Loucy (cell line): ENCODE data around the gene PSMD11.

Experiments used
- H2AFZ ChIP-seq: fragments of 200-600 bp; sonication (generic); 2 replicates; pipeline ENCODE4 v1.6.0; 2016; ENCODE audit warnings: antibody characterized with exemption, mild to moderate bottlenecking, low read length, moderate library complexity
- H3F3A ChIP-seq: fragments of 200-600 bp; 2 replicates; pipeline ENCODE4 v1.6.0; 2016; ENCODE audit warnings: antibody characterized with exemption, low read depth, mild to moderate bottlenecking
- H3K27me3 ChIP-seq: fragments of 200-600 bp; sonication (generic); 2 replicates; pipeline ENCODE4 v1.6.1; 2014; ENCODE audit warnings: low read length, mild to moderate bottlenecking; ENCODE audit not compliant: insufficient read depth, poor library complexity, severe bottlenecking
- H3K36me3 ChIP-seq: fragments of 200-600 bp; sonication (generic); 2 replicates; pipeline ENCODE4 v1.6.1; 2016; ENCODE audit warnings: low read length; ENCODE audit not compliant: insufficient read depth
- H3K4me1 ChIP-seq: fragments of 200-600 bp; sonication (generic); 2 replicates; pipeline ENCODE4 v1.5.1; 2014; ENCODE audit warnings: low read length, mild to moderate bottlenecking; ENCODE audit not compliant: insufficient read depth, poor library complexity, severe bottlenecking
- H3K4me2 ChIP-seq: fragments of 200-600 bp; sonication (generic); 2 replicates; pipeline ENCODE4 v1.6.0; 2014; ENCODE audit warnings: antibody characterized with exemption, low read length, low read depth, mild to moderate bottlenecking; ENCODE audit not compliant: poor library complexity, severe bottlenecking
- H3K4me3 ChIP-seq: fragments of 200-600 bp; sonication (generic); 2 replicates; pipeline ENCODE4 v1.5.1; 2014; ENCODE audit warnings: low read length, mild to moderate bottlenecking, mixed read lengths; ENCODE audit not compliant: poor library complexity, severe bottlenecking
- H3K79me2 ChIP-seq: fragments of 200-600 bp; sonication (generic); 2 replicates; pipeline ENCODE4 v1.6.1; 2014; ENCODE audit warnings: low read length; ENCODE audit not compliant: insufficient read depth
- H3K9ac ChIP-seq: fragments of 200-600 bp; sonication (generic); 2 replicates; pipeline ENCODE4 v1.6.0; 2014; ENCODE audit warnings: mild to moderate bottlenecking, low read depth, low read length, moderate library complexity; ENCODE audit not compliant: poor library complexity, severe bottlenecking
- H3K9me2 ChIP-seq: fragments of 200-600 bp; sonication (generic); replicated peaks from 2 replicates; pipeline ENCODE4 v1.6.1; 2016; ENCODE audit warnings: low read depth, low read length, mixed read lengths
- H3K9me3 ChIP-seq: fragments of 200-600 bp; sonication (generic); 2 replicates; pipeline ENCODE4 v1.6.1; 2014; ENCODE audit warnings: mild to moderate bottlenecking, antibody characterized with exemption, low read length, low read depth; ENCODE audit not compliant: insufficient read depth
- H4K20me1 ChIP-seq: fragments of 200-600 bp; sonication (generic); 2 replicates; pipeline ENCODE4 v1.6.0; 2014; ENCODE audit warnings: antibody characterized with exemption, low read length, mild to moderate bottlenecking; ENCODE audit not compliant: insufficient read depth, poor library complexity, severe bottlenecking
- CTCF ChIP-seq: fragments of 200-600 bp; sonication (generic); conservative IDR thresholded peaks from 2 replicates; pipeline ENCODE4 v1.5.1; 2014; ENCODE audit warnings: mild to moderate bottlenecking, antibody characterized with exemption, low read length
- EZH2phosphoT487 ChIP-seq: fragments of 200-600 bp; IDR thresholded peaks from 2 replicates; pipeline ENCODE4 v1.6.1; 2018; ENCODE audit warnings: antibody characterized with exemption, mild to moderate bottlenecking, moderate library complexity, borderline replicate concordance

The PSMD11 gene

GRCh38 chr17:32503251-32504165 is 59.2 kb downstream of the PSMD11 start:
- no peaks in the 10 kb centered on the region for H3K79me2 ChIP-seq
- H3F3A ChIP-seq = no peaks in the 10 kb centered on the region
- no peak overlapping the region for H3K4me3 ChIP-seq
- no peak overlapping the region for H3K9ac ChIP-seq
- peaks cover 14% of the 10 kb centered on the region for H3K4me1 ChIP-seq
- H3K4me2 ChIP-seq = peak overlapping the region; percentile 33
- TF ChIP-seq EZH2phosphoT487 (no peak), CTCF (no peak)
- no peaks in the 10 kb centered on the region for H3K27me3 ChIP-seq
- no peaks in the 10 kb centered on the region for H3K36me3 ChIP-seq
- no peaks in the 10 kb centered on the region for H4K20me1 ChIP-seq
- peak overlapping the region; percentile 67; the same call in 1 of the 2 replicates for H2AFZ ChIP-seq
- H3K9me2 ChIP-seq = no peaks in the 10 kb centered on the region
- H3K9me3 ChIP-seq = no peaks in the 10 kb centered on the region

GRCh38 chr17:32504166-32504990 is 60.1 kb downstream of the PSMD11 start:
- H3K9me2 ChIP-seq = no peaks in the 10 kb centered on the region
- H3K4me1 ChIP-seq = peaks cover 14% of the 10 kb centered on the region
- peak overlapping the region; percentile 67; the same call in 1 of the 2 replicates for H2AFZ ChIP-seq
- H3K4me2 ChIP-seq = no peak overlapping the region
- no peaks in the 10 kb centered on the region for H3F3A ChIP-seq
- no peak overlapping the region for H3K4me3 ChIP-seq
- no peak overlapping the region for H3K9ac ChIP-seq
- no peaks in the 10 kb centered on the region for H3K27me3 ChIP-seq
- no peaks in the 10 kb centered on the region for H3K79me2 ChIP-seq
- TF ChIP-seq CTCF = no peak
- TF ChIP-seq EZH2phosphoT487 = no peak
- no peaks in the 10 kb centered on the region for H3K36me3 ChIP-seq
- no peaks in the 10 kb centered on the region for H3K9me3 ChIP-seq
- no peaks in the 10 kb centered on the region for H4K20me1 ChIP-seq

GRCh38 chr17:32508926-32509325 is 64.6 kb downstream of the PSMD11 start:
- H3F3A ChIP-seq = no peaks in the 10 kb centered on the region
- H3K9me2 ChIP-seq = no peaks in the 10 kb centered on the region
- H3K9me3 ChIP-seq = no peaks in the 10 kb centered on the region
- no peaks in the 10 kb centered on the region for H4K20me1 ChIP-seq
- peaks cover 3% of the 10 kb centered on the region for H3K4me1 ChIP-seq
- no peaks in the 10 kb centered on the region for H3K27me3 ChIP-seq
- no peaks in the 10 kb centered on the region for H3K79me2 ChIP-seq
- no peak overlapping the region for H3K4me2 ChIP-seq
- no peaks in the 10 kb centered on the region for H3K36me3 ChIP-seq
- TF ChIP-seq CTCF (no peak), EZH2phosphoT487 (no peak)
- H3K9ac ChIP-seq = no peak overlapping the region
- no peak overlapping the region for H3K4me3 ChIP-seq
- H2AFZ ChIP-seq = no peak overlapping the region
